Neural cell (in vitro differentiated cells): ENCODE data around the gene C2CD2. TPM values are rescaled to one million over a fixed set of nuclear protein-coding genes. Genes with fewer than 3 reads are reported as not detected.

Experiments
- H2AFZ ChIP-seq: fragments of 200-600, 300-800 bp; sonication (generic), shearing (Covaris generic); 2 replicates; pipeline ENCODE4 v1.6.0; 2014; ENCODE audit warnings: low read depth, mild to moderate bottlenecking, antibody characterized with exemption, low read length, moderate library complexity
- H3F3A ChIP-seq: fragments of 200-600 bp; shearing (Covaris generic); 2 replicates; pipeline ENCODE4 v1.6.1; 2016; ENCODE audit warnings: mild to moderate bottlenecking, moderate library complexity, mixed read lengths, antibody characterized with exemption, low read length; ENCODE audit not compliant: insufficient read depth, poor library complexity, severe bottlenecking
- H3K27ac ChIP-seq: fragments of 200-600, 300-800 bp; sonication (generic), shearing (Covaris generic); 2 replicates; pipeline ENCODE4 v1.5.1; 2014; ENCODE audit warnings: mild to moderate bottlenecking, low read length, moderate library complexity
- H3K27me3 ChIP-seq: fragments of 300-800, 200-600 bp; sonication (generic), shearing (Covaris generic); 2 replicates; pipeline ENCODE4 v1.6.0; 2014; ENCODE audit warnings: mild to moderate bottlenecking, low read depth, low read length, moderate library complexity; ENCODE audit not compliant: insufficient read depth
- H3K36me3 ChIP-seq: fragments of 300-800, 200-600 bp; sonication (generic), shearing (Covaris generic); 2 replicates; pipeline ENCODE4 v1.5.1; 2014; ENCODE audit warnings: mild to moderate bottlenecking, antibody characterized with exemption, low read length, moderate library complexity; ENCODE audit not compliant: insufficient read depth
- H3K4me2 ChIP-seq: fragments of 300-800, 200-600 bp; sonication (generic), shearing (Covaris generic); 2 replicates; pipeline ENCODE4 v1.6.0; 2014; ENCODE audit warnings: mild to moderate bottlenecking, low read length
- H3K4me3 ChIP-seq: fragments of 300-800, 200-600 bp; sonication (generic), shearing (Covaris generic); 2 replicates; pipeline ENCODE4 v1.5.1; 2014; ENCODE audit warnings: mild to moderate bottlenecking, low read length, moderate library complexity
- H3K79me2 ChIP-seq: fragments of 200-600 bp; shearing (Covaris generic); replicated peaks from 2 replicates; pipeline ENCODE4 v1.6.0; 2014; ENCODE audit warnings: mild to moderate bottlenecking, low read length, moderate library complexity; ENCODE audit not compliant: insufficient read depth
- H3K9ac ChIP-seq: fragments of 300-800, 200-600 bp; sonication (generic), shearing (Covaris generic); 2 replicates; pipeline ENCODE4 v1.6.1; 2016; ENCODE audit warnings: mild to moderate bottlenecking, low read length, mixed read lengths
- H3K9me2 ChIP-seq: fragments of 200-600 bp; shearing (Covaris generic); 2 replicates; pipeline ENCODE4 v1.6.1; 2016; ENCODE audit warnings: mild to moderate bottlenecking, low read length, mixed read lengths; ENCODE audit not compliant: insufficient read depth
- H3K9me3 ChIP-seq: fragments of 200-600, 300-800 bp; sonication (generic), shearing (Covaris generic); 2 replicates; pipeline ENCODE4 v1.6.1; 2016; ENCODE audit warnings: mild to moderate bottlenecking, mixed run types, low read length, moderate library complexity, mixed read lengths
- H4K20me1 ChIP-seq: fragments of 200-600 bp; shearing (Covaris generic); 2 replicates; pipeline ENCODE4 v1.6.1; 2016; ENCODE audit warnings: mild to moderate bottlenecking, mixed run types; ENCODE audit not compliant: insufficient read depth
- EP300 ChIP-seq: fragments of 450-650 bp; conservative IDR thresholded peaks from 2 replicates; pipeline ENCODE4 v1.6.1; 2014; ENCODE audit warnings: antibody characterized with exemption, mild to moderate bottlenecking, moderate library complexity; ENCODE audit not compliant: poor library complexity, severe bottlenecking
- EZH2 ChIP-seq: fragments of 200-600, 300-800 bp; shearing (Covaris generic), sonication (generic); IDR thresholded peaks from 2 replicates; pipeline ENCODE4 v1.6.1; 2014; ENCODE audit warnings: antibody characterized with exemption, low read length, borderline replicate concordance, mild to moderate bottlenecking; ENCODE audit not compliant: insufficient read depth, poor library complexity, severe bottlenecking
- MXI1 ChIP-seq: fragments of 450-650 bp; conservative IDR thresholded peaks from 2 replicates; pipeline ENCODE4 v1.6.1; 2014; ENCODE audit warnings: antibody characterized with exemption, mild to moderate bottlenecking; ENCODE audit not compliant: poor library complexity, severe bottlenecking
- POLR2AphosphoS5 ChIP-seq: IDR thresholded peaks from 2 replicates; pipeline ENCODE4 v1.6.1; 2012
- RAD21 ChIP-seq: fragments of 450-650 bp; conservative IDR thresholded peaks from 2 replicates; pipeline ENCODE4 v1.6.1; 2014; ENCODE audit warnings: antibody characterized with exemption, mild to moderate bottlenecking, moderate library complexity
- REST ChIP-seq: IDR thresholded peaks from 2 replicates; pipeline ENCODE4 v1.6.1; 2012; ENCODE audit warnings: borderline replicate concordance
- SMC3 ChIP-seq: fragments of 450-650 bp; conservative IDR thresholded peaks from 2 replicates; pipeline ENCODE4 v1.6.1; 2014; ENCODE audit warnings: antibody characterized with exemption, mild to moderate bottlenecking, moderate library complexity; ENCODE audit not compliant: poor library complexity
- TAF1 ChIP-seq: IDR thresholded peaks from 2 replicates; pipeline ENCODE4 v1.6.1; 2012; ENCODE audit warnings: low read depth
- polyA plus RNA-seq: library from polyadenylated mRNA; depleted of rRNA; stranded (reverse); fragments of >200 nt; gene quantifications from 2 replicates; pipeline ENCODE4 v1.2.3, GENCODE V29; 2014
- TF ChIP-seq, protein P1 (sequence below): fragments of 450-650 bp; IDR thresholded peaks from 2 replicates; pipeline ENCODE4 v1.5.1; 2014; ENCODE audit warnings: antibody characterized with exemption, mild to moderate bottlenecking, moderate library complexity; ENCODE audit not compliant: poor library complexity, severe bottlenecking

Gene C2CD2
- polyA plus RNA-seq, 1 donor from 2014 or later = 0.88 TPM

GRCh38 chr21:41878831-41879189 lies 75.0 kb downstream of the C2CD2 start:
- Histone ChIP-seq H3K27me3 (no peaks in the 10 kb centered on the region), H3K9me3 (no peaks in the 10 kb centered on the region), H3K4me3 (peak overlapping the region; percentile 93), H3K79me2 (peaks cover 3% of the 10 kb centered on the region), H3K9ac (peak overlapping the region; percentile 87), H3F3A (no peaks in the 10 kb centered on the region), H2AFZ (no peak overlapping the region), H3K4me2 (no peak overlapping the region), H4K20me1 (no peaks in the 10 kb centered on the region), H3K9me2 (no peaks in the 10 kb centered on the region), H3K27ac (no peak overlapping the region), H3K36me3 (no peaks in the 10 kb centered on the region)
- TF ChIP-seq EP300 (no peak), TAF1 (no peak), EZH2 (no peak), REST (no peak), RAD21 (no peak), MXI1 (no peak), SMC3 (no peak), POLR2AphosphoS5 (no peak)
- TF ChIP-seq, protein P1, sequence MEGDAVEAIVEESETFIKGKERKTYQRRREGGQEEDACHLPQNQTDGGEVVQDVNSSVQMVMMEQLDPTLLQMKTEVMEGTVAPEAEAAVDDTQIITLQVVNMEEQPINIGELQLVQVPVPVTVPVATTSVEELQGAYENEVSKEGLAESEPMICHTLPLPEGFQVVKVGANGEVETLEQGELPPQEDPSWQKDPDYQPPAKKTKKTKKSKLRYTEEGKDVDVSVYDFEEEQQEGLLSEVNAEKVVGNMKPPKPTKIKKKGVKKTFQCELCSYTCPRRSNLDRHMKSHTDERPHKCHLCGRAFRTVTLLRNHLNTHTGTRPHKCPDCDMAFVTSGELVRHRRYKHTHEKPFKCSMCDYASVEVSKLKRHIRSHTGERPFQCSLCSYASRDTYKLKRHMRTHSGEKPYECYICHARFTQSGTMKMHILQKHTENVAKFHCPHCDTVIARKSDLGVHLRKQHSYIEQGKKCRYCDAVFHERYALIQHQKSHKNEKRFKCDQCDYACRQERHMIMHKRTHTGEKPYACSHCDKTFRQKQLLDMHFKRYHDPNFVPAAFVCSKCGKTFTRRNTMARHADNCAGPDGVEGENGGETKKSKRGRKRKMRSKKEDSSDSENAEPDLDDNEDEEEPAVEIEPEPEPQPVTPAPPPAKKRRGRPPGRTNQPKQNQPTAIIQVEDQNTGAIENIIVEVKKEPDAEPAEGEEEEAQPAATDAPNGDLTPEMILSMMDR = no peak

DNA sequence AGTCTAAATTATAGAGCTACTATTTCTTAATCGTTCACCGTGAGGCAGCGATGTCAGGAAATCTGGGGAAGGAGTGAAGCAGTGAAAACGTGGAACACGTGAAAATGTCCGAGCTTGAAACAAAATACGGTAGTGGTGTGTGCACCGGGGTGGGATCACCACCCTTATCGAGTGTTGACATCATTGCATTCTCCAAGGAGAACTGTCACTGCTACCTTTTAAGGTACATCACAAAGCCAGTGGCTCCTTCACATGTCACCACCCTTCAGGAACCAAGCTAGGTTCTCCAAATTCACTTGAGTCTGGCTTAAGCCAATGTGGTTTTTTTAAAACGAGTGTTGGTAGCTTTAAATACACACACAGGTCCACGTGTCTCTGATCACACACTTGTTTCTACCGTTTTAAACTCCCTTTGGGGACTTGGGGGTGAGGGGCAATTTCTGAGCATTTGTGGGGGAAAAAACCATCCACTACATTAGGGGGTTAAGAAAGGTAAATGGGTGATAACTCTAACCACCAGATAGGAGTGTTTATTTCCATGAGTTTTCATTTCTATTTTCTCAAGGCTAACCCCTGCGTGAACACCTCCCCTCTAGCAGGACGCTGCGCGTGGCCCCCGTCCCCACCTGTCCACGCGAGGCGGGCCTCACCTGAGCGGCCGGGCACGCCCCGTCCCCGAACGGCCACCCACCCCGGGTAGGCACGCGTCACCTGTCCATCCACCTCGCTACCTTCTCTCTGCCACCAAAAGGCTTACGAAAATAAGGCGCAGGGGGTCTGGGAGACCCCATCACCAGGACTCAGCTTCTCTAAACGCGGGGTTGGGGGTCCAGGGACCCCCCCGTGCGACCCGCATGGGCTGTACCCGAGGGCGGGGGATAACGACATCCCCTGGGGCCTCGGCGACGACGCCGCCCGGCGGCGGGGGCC lies 75.7 kb downstream of the C2CD2 start:
- peak overlapping the region; percentile 83 for H2AFZ ChIP-seq
- no peaks in the 10 kb centered on the region for H3K36me3 ChIP-seq
- peak overlapping the region; percentile 93 for H3K4me3 ChIP-seq
- peak overlapping the region; percentile 71 for H3K27ac ChIP-seq
- H3K9me3 ChIP-seq = no peaks in the 10 kb centered on the region
- peak overlapping the region; percentile 66 for H3K4me2 ChIP-seq
- H3K9ac ChIP-seq = peak overlapping the region; percentile 87
- peak; percentile 30 for TF ChIP-seq RAD21
- TF ChIP-seq EP300 = no peak
- TF ChIP-seq MXI1 = peak; percentile 82
- TF ChIP-seq, protein P1 = peak; percentile 9
- H3K79me2 ChIP-seq = peaks cover 3% of the 10 kb centered on the region
- H3K9me2 ChIP-seq = no peaks in the 10 kb centered on the region
- no peaks in the 10 kb centered on the region for H3K27me3 ChIP-seq
- no peaks in the 10 kb centered on the region for H3F3A ChIP-seq
- H4K20me1 ChIP-seq = no peaks in the 10 kb centered on the region
